Measurements from ENCODE around the gene PPIH.
A peak's percentile ranks its signal among the peaks of the same experiment; 100 is the strongest.
"Not testable (repeated sequence)": the region's sequence is repeated elsewhere in the genome, so short reads cannot be mapped to it uniquely, and the experiment has no call there.

The PPIH gene

DNA sequence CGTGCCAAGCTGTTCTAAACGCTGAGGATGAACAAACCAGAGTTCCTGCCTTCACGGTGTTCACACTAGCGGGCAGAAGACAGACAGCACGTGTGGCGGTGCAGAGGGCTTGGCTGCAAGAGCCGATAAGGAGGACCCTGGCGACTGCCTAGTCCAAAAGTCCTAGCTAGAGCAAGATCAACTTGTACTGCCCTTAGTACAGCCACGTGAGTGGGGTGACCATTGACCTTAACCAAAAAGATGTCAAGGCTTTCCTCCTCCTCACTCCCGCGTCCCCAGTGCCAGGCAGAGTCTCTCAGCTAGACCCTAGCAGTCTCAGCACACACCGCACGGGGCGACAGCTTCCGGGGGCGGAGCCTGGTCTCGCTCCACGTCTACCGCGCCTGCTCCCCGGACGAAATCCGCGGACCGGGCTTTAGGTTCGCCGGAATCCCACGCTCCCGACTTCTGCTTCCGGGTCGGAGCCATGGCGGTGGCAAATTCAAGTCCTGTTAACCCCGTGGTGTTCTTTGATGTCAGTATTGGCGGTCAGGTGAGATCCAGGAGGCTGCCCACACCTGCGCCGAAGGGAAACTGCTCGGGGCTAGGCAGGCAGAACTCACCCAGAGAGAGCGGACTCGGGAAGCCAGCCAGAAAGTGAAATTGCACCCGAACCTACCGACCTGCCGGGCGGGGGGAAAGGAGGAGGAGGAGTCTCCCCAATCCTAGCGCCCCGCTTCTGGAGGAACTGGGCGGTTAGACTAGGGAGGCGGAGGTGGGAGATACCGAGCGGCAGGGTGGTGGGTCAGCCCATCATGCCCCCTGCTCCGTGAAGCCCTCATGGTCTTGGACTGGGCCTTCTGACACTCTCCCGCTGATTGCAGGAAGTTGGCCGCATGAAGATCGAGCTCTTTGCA is at the start of gene PPIH:
Gene PPIH, plus strand, starts transcription at position 443 of the 896 bp plus-strand sequence. Its CDS starts 24 bp downstream, at position 467.
- H3K4me3 ChIP-seq (ENCODE audit: low read length), result peak within 1 kb of the TSS; percentile 94
- peak; percentile 96 for DNase-seq (ENCODE audit: low read depth)
- TF ChIP-seq, protein P1, sequence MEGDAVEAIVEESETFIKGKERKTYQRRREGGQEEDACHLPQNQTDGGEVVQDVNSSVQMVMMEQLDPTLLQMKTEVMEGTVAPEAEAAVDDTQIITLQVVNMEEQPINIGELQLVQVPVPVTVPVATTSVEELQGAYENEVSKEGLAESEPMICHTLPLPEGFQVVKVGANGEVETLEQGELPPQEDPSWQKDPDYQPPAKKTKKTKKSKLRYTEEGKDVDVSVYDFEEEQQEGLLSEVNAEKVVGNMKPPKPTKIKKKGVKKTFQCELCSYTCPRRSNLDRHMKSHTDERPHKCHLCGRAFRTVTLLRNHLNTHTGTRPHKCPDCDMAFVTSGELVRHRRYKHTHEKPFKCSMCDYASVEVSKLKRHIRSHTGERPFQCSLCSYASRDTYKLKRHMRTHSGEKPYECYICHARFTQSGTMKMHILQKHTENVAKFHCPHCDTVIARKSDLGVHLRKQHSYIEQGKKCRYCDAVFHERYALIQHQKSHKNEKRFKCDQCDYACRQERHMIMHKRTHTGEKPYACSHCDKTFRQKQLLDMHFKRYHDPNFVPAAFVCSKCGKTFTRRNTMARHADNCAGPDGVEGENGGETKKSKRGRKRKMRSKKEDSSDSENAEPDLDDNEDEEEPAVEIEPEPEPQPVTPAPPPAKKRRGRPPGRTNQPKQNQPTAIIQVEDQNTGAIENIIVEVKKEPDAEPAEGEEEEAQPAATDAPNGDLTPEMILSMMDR (IDR thresholded peaks at IDR 0.05; ENCODE audit: insufficient read depth, low read depth, low read length, missing control alignments), result peak; percentile 32

DNA sequence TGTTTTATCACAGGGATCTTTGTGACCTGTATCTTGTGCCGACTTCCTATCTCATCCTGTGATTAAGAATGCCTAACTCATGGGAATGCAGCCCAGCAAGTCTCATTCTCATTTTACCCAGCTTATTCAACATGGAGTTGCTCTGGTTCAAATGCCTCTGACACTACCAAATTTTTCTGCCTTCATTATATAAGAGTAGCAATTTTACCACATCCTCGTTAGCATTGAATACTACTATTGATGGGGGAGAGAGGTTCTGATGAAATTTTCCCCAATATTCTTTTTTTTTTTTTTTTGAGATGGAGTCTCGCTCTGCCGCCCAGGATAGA is 44.5 kb upstream of the PPIH start:
- H3K4me3 ChIP-seq (ENCODE audit: low read length), result no peak overlapping the region
- TF ChIP-seq, protein P1 (IDR thresholded peaks at IDR 0.05; ENCODE audit: insufficient read depth, low read depth, low read length, missing control alignments), result no peak
- no peak for DNase-seq (ENCODE audit: low read depth)

DNA sequence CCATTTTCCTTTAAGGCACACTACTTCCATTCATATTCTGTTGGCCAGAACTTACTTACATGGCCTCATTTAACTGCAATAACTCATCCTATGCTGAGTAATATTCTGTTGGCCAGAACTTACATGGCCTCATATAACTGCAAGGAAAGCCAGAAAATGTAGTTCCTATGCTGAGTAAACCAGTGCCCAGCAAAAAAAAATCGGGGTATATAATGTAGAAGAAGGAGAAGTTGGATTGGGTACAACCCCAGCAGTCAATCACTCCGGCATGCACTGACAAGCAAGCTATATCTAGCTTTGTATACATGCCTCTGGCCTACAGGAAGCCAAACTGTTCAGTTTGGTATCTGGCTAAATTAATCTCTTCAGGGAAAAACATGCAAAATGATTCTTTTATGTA is 39.4 kb upstream of the PPIH start:
- peak; percentile 73 for DNase-seq (ENCODE audit: low read depth)
- TF ChIP-seq, protein P1 (IDR thresholded peaks at IDR 0.05; ENCODE audit: insufficient read depth, low read depth, low read length, missing control alignments), result no peak
- no peak overlapping the region for H3K4me3 ChIP-seq (ENCODE audit: low read length)

DNA sequence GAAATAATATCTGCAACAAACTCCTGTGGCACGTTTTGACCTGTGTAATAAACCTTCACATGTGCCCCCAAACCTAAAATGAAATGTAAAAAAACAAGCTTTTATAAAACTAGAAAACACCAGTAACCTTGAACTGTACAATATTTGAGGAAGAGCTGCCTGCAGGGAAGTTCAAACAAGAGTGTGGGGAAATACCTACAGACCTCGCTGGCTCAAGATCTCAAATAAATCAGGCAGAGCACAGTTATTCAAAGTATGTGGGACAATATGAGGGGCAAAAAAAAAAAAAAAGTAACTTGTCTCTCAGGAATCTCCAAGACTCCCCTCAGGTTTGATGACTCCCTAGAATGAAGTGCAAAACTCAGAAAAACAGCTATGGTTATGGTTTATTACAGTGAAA is 37.9 kb upstream of the PPIH start:
- no peak overlapping the region for H3K4me3 ChIP-seq (ENCODE audit: low read length)
- DNase-seq (ENCODE audit: low read depth), result no peak
- TF ChIP-seq, protein P1 (IDR thresholded peaks at IDR 0.05; ENCODE audit: insufficient read depth, low read depth, low read length, missing control alignments), result no peak

DNA sequence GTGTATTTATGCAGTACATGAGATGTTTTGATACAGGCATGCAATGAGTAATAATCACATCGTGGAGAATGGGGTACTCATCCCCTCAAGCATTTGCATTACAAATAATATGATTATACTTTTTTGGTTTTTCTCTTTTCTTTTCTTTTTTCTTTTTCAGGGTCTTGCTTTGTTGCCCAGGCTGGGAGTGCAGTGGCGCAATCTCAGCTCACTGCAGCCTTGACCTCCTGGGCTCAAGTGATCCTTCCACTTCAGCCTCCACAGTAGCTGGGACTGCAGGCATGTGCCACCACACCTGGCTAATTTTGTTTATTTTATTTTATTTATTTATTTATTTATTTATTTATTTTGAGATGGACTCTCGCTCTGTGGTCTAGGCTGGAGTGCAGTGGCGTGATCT is 37.0 kb upstream of the PPIH start:
- DNase-seq (ENCODE audit: low read depth); H3K4me3 ChIP-seq (ENCODE audit: low read length): not testable (repeated sequence)

DNA sequence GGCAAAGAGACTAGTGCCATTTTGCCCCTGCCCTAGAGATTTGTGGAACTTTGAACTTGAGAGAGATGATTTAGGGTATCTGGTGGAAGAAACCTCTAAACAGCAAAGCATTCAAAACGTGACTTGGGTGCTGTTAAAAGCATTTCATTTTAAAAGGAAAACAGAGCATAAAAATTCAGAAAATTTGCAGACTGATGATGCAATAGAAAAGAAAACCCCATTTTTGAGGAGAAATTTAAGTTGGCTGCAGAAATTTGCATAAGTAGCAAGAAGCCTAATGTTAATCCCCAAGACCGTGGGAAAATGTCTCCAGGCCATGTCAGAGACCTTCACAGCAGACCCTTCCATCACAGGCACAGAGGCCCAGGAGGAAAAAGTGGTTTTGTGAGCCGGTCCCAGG is 31.0 kb upstream of the PPIH start:
- not testable (repeated sequence) for DNase-seq (ENCODE audit: low read depth); H3K4me3 ChIP-seq (ENCODE audit: low read length)

DNA sequence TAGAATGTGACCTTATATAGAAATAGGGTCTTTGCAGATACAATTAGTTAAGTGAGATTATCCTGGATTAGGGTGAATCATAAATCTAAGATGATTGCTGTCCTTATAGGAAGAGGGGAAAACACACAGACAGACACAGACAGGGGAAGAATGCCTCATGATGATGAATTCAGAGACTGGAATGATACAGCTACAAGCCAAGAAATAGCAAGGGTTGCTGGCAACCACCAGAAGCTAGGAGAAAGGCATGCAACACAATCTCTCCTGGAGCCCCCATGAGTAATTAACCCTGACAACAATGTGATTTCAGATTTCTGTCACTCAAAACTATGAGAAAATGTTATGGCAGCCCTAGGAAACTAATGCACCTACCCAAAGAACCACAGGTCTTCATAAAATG is 19.1 kb upstream of the PPIH start:
- DNase-seq (ENCODE audit: low read depth), result no peak
- TF ChIP-seq, protein P1 (IDR thresholded peaks at IDR 0.05; ENCODE audit: insufficient read depth, low read depth, low read length, missing control alignments), result no peak
- no peak overlapping the region for H3K4me3 ChIP-seq (ENCODE audit: low read length)

DNA sequence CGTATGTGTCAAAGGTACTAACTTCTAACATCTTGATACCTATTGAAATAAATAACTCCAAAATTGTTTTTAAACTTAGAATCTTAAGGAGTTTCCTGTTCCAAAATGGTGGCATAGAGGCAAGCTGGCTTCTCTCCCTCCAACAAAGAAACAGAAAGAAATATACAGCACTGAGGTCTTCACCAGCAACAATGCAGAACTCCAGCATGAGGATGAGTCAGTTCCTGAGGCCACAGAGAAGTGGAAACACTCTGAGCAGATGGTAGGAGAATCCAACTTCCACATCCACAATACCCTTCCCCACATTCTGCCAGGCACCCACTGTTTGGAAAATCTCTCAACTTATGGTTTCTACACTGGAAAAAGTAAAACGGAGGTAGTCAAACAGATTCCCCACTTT is 12.2 kb upstream of the PPIH start:
- no peak for DNase-seq (ENCODE audit: low read depth)
- TF ChIP-seq, protein P1 (IDR thresholded peaks at IDR 0.05; ENCODE audit: insufficient read depth, low read depth, low read length, missing control alignments), result no peak
- no peak overlapping the region for H3K4me3 ChIP-seq (ENCODE audit: low read length)

All from epithelial cell of esophagus (primary cell).